Osteoblast (primary cell): ENCODE measurements around the gene HCN3. TPM values are rescaled to one million over a fixed set of nuclear protein-coding genes. Genes with fewer than 3 reads are reported as not detected.

Source experiments
- DNase-seq: peaks from one replicate; pipeline ENCODE4 v3.0.0; 2011; ENCODE audit warnings: low spot score, mixed read lengths; ENCODE audit not compliant: insufficient read length; ENCODE audit errors: missing footprints
- H2AFZ ChIP-seq: 2 replicates; pipeline ENCODE4 v1.6.0; 2011; ENCODE audit warnings: mild to moderate bottlenecking, low read length
- H3K27ac ChIP-seq: 2 replicates; pipeline ENCODE4 v1.5.1; 2011; ENCODE audit warnings: mild to moderate bottlenecking, low read depth, low read length, moderate library complexity
- H3K27me3 ChIP-seq: 2 replicates; pipeline ENCODE4 v1.6.0; 2012; ENCODE audit warnings: mild to moderate bottlenecking, control low read depth, inconsistent platforms, low read length, moderate library complexity; ENCODE audit not compliant: insufficient read depth
- H3K36me3 ChIP-seq: 2 replicates; pipeline ENCODE4 v1.5.1; 2011; ENCODE audit warnings: mild to moderate bottlenecking, low read length, control low read depth, moderate library complexity; ENCODE audit not compliant: insufficient read depth
- H3K4me1 ChIP-seq: 2 replicates; pipeline ENCODE4 v1.5.1; 2011; ENCODE audit warnings: mild to moderate bottlenecking, low read length, control low read depth, moderate library complexity; ENCODE audit not compliant: insufficient read depth
- H3K4me2 ChIP-seq: 2 replicates; pipeline ENCODE4 v1.6.0; 2011; ENCODE audit warnings: mild to moderate bottlenecking, low read length; ENCODE audit not compliant: insufficient read depth
- H3K4me3 ChIP-seq: fragments of 200-600 bp; sonication (generic); 3 replicates; pipeline ENCODE4 v1.5.1; 2012; ENCODE audit warnings: mild to moderate bottlenecking, low read length, inconsistent platforms; ENCODE audit not compliant: insufficient read depth
- H3K79me2 ChIP-seq: 2 replicates; pipeline ENCODE4 v1.6.0; 2012; ENCODE audit warnings: mild to moderate bottlenecking, low read length, control low read depth, inconsistent platforms; ENCODE audit not compliant: insufficient read depth
- H3K9me3 ChIP-seq: 2 replicates; pipeline ENCODE4 v1.5.1; 2011; ENCODE audit warnings: low read depth, low read length, control low read depth
- H4K20me1 ChIP-seq: 2 replicates; pipeline ENCODE4 v1.6.0; 2012; ENCODE audit warnings: mild to moderate bottlenecking, low read length, control low read depth; ENCODE audit not compliant: insufficient read depth
- total RNA-seq: library from RNA; depleted of rRNA; stranded (reverse); fragments of >200 nt; gene quantifications from 2 replicates; pipeline ENCODE4 v1.2.3, GENCODE V29; 2012
- TF ChIP-seq, protein P1 (sequence below): IDR thresholded peaks from 2 replicates; pipeline ENCODE4 v1.5.1; 2011; ENCODE audit warnings: mild to moderate bottlenecking, low read depth, low read length, moderate library complexity; ENCODE audit errors: extremely low read depth

The HCN3 gene
- total RNA-seq, 1 donor, result 2.5 TPM

DNA sequence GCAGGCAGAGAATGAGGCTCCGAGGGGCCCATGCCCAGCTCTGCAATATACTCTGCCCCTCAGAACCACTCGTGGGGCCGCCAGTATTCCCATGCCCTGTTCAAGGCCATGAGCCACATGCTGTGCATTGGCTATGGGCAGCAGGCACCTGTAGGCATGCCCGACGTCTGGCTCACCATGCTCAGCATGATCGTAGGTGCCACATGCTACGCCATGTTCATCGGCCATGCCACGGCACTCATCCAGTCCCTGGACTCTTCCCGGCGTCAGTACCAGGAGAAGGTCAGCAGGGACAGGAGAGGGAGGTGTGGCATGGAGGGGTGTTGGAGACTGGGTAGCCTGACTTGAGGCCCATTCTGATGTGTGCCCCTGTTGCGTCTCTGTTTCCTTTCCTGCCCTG is 7.2 kb downstream of the HCN3 start:
- Histone ChIP-seq H2AFZ (no peak overlapping the region), H3K27me3 (no peaks in the 10 kb centered on the region), H3K4me1 (no peaks in the 10 kb centered on the region), H3K79me2 (no peaks in the 10 kb centered on the region), H3K4me3 (no peak overlapping the region), H3K9me3 (no peaks in the 10 kb centered on the region), H4K20me1 (no peaks in the 10 kb centered on the region), H3K4me2 (no peak overlapping the region), H3K36me3 (no peaks in the 10 kb centered on the region), H3K27ac (no peak overlapping the region)
- TF ChIP-seq, protein P1, sequence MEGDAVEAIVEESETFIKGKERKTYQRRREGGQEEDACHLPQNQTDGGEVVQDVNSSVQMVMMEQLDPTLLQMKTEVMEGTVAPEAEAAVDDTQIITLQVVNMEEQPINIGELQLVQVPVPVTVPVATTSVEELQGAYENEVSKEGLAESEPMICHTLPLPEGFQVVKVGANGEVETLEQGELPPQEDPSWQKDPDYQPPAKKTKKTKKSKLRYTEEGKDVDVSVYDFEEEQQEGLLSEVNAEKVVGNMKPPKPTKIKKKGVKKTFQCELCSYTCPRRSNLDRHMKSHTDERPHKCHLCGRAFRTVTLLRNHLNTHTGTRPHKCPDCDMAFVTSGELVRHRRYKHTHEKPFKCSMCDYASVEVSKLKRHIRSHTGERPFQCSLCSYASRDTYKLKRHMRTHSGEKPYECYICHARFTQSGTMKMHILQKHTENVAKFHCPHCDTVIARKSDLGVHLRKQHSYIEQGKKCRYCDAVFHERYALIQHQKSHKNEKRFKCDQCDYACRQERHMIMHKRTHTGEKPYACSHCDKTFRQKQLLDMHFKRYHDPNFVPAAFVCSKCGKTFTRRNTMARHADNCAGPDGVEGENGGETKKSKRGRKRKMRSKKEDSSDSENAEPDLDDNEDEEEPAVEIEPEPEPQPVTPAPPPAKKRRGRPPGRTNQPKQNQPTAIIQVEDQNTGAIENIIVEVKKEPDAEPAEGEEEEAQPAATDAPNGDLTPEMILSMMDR, result no peak
- no peak for DNase-seq

DNA sequence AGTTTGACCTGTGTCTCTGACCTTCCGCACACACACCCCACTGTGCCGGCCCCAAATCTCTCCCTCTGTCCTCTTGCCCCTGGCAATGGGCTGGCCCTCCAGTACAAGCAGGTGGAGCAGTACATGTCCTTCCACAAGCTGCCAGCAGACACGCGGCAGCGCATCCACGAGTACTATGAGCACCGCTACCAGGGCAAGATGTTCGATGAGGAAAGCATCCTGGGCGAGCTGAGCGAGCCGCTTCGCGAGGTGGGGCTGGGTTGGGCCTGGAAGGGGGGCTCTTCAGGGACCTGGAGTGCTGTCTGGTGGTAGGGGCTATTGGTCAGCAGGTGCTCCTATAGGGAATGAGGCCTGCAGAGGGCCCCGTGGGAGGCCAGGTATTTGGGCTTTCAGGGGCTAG is 7.8 kb downstream of the HCN3 start:
- Histone ChIP-seq H3K4me2 (no peak overlapping the region), H3K9me3 (no peaks in the 10 kb centered on the region), H3K27me3 (no peaks in the 10 kb centered on the region), H2AFZ (no peak overlapping the region), H3K27ac (no peak overlapping the region), H3K79me2 (no peaks in the 10 kb centered on the region), H3K36me3 (no peaks in the 10 kb centered on the region), H3K4me1 (no peaks in the 10 kb centered on the region), H3K4me3 (no peak overlapping the region), H4K20me1 (no peaks in the 10 kb centered on the region)
- TF ChIP-seq, protein P1, result no peak
- no peak for DNase-seq

GRCh38 chr1:155285631-155286044 is 8.4 kb downstream of the HCN3 start:
- TF ChIP-seq, protein P1, result no peak
- no peak for DNase-seq
- no peaks in the 10 kb centered on the region for H4K20me1 ChIP-seq
- H3K79me2 ChIP-seq, result no peaks in the 10 kb centered on the region
- H3K4me3 ChIP-seq, result no peak overlapping the region
- H2AFZ ChIP-seq, result no peak overlapping the region
- H3K27me3 ChIP-seq, result peaks cover 4% of the 10 kb centered on the region
- H3K4me2 ChIP-seq, result no peak overlapping the region
- no peaks in the 10 kb centered on the region for H3K4me1 ChIP-seq
- H3K27ac ChIP-seq, result no peak overlapping the region
- H3K36me3 ChIP-seq, result no peaks in the 10 kb centered on the region
- no peaks in the 10 kb centered on the region for H3K9me3 ChIP-seq

DNA sequence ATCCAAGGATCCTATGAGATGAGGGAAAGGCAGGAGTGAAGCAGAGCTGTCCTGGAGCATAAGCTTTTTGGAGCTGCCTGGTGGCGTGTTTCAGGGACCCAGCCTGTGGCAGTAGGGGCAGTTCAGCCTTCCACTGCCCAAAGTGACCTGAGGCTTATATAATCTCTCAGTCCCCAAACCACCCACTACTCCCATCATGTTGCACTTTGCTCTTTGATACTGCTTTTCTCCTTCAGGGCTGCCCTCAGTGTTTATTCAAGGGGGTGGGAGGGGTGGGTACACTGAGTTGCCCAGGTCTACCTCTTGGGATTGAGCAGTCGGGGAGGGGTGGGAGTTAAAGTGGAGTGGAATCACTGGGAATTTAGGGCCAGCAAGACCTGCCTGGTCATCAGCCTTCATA is 9.3 kb downstream of the HCN3 start:
- no peak overlapping the region for H3K4me2 ChIP-seq
- no peak for DNase-seq
- no peaks in the 10 kb centered on the region for H3K9me3 ChIP-seq
- no peaks in the 10 kb centered on the region for H3K4me1 ChIP-seq
- H4K20me1 ChIP-seq, result no peaks in the 10 kb centered on the region
- H3K27me3 ChIP-seq, result peaks cover 6% of the 10 kb centered on the region
- H2AFZ ChIP-seq, result no peak overlapping the region
- H3K4me3 ChIP-seq, result no peak overlapping the region
- TF ChIP-seq, protein P1, result no peak
- no peak overlapping the region for H3K27ac ChIP-seq
- no peaks in the 10 kb centered on the region for H3K36me3 ChIP-seq
- H3K79me2 ChIP-seq, result no peaks in the 10 kb centered on the region
